Stimulated activated CD4-positive, alpha-beta T cell treated with anti-CD3 and anti-CD28 coated beads, Interleukin-2, amount 100 ng/mL, for 24 hours (primary cell): ENCODE data around the gene GTF3C4.

Source experiments
- DNase-seq, 2 donors: peaks; one replicate each; pipeline ENCODE4 v3.0.0-alpha.2; 2020

Gene GTF3C4

GRCh38 chr9:132648685-132649084 lies 21.6 kb upstream of the GTF3C4 start:
- no peak for DNase-seq

- DNase-seq: no peak
Measured at GRCh38 chr9:132651259-132651658, 19.0 kb upstream of the GTF3C4 start.

- DNase-seq: no peak
Measured at GRCh38 chr9:132656299-132656698, 14.0 kb upstream of the GTF3C4 start.

- no peak for DNase-seq
Measured at GRCh38 chr9:132662152-132662945, 7.9 kb upstream of the GTF3C4 start.

GRCh38 chr9:132663117-132663516 lies 7.1 kb upstream of the GTF3C4 start:
- no peak for DNase-seq

GRCh38 chr9:132663851-132664250 lies 6.4 kb upstream of the GTF3C4 start:
- DNase-seq: no peak

GRCh38 chr9:132669319-132669697 lies 956 bp upstream of the GTF3C4 start:
- DNase-seq: no peak

- DNase-seq: peak; percentile 88
Measured at GRCh38 chr9:132669698-132670456, 387 bp upstream of the GTF3C4 start, which contains the start of gene DDX31. Gene DDX31, minus strand, starts transcription at chr9:132669983. Its CDS starts 49 bp downstream, at chr9:132669934.

- no peak for DNase-seq
Measured at GRCh38 chr9:132671620-132672412, 1.6 kb downstream of the GTF3C4 start.

GRCh38 chr9:132672413-132672690 lies 2.1 kb downstream of the GTF3C4 start:
- no peak for DNase-seq

GRCh38 chr9:132673355-132673754 lies 3.1 kb downstream of the GTF3C4 start:
- DNase-seq: no peak

GRCh38 chr9:132674485-132674884 lies 4.2 kb downstream of the GTF3C4 start:
- no peak for DNase-seq

- DNase-seq: no peak
Measured at GRCh38 chr9:132677976-132678375, 7.7 kb downstream of the GTF3C4 start.

GRCh38 chr9:132679946-132680625 lies 9.8 kb downstream of the GTF3C4 start:
- no peak for DNase-seq

- no peak for DNase-seq
Measured at GRCh38 chr9:132681561-132681960, 11.3 kb downstream of the GTF3C4 start.

- no peak for DNase-seq
Measured at GRCh38 chr9:132683873-132684272, 13.6 kb downstream of the GTF3C4 start.

- no peak for DNase-seq
Measured at GRCh38 chr9:132690696-132691095, 20.4 kb downstream of the GTF3C4 start.

GRCh38 chr9:132694144-132694543 lies 23.9 kb downstream of the GTF3C4 start:
- no peak for DNase-seq

- DNase-seq: no peak
Measured at GRCh38 chr9:132697230-132697629, 27.0 kb downstream of the GTF3C4 start.

- DNase-seq: no peak
Measured at GRCh38 chr9:132698989-132699388, 28.7 kb downstream of the GTF3C4 start.

- DNase-seq: no peak
Measured at GRCh38 chr9:132699956-132700355, 29.7 kb downstream of the GTF3C4 start.

- no peak for DNase-seq
Measured at GRCh38 chr9:132702254-132702653, 32.0 kb downstream of the GTF3C4 start.

GRCh38 chr9:132703336-132703735 lies 33.1 kb downstream of the GTF3C4 start:
- no peak for DNase-seq
